Neural progenitor cell (in vitro differentiated cells): Measurements from ENCODE around the gene LTBP1. TPM values are rescaled to one million over a fixed set of nuclear protein-coding genes. Genes with fewer than 3 reads are reported as not detected.
A peak's percentile ranks its signal among the peaks of the same experiment; 100 is the strongest.

Experiments
- DNase-seq: peaks from one replicate; pipeline ENCODE4 v3.0.0-alpha.2; 2016; ENCODE audit warnings: low spot score
- H2AFZ ChIP-seq: fragments of 200-600 bp; sonication (generic); replicated peaks from 2 replicates; pipeline ENCODE4 v1.6.1; 2016; ENCODE audit warnings: antibody characterized with exemption
- H3F3A ChIP-seq: fragments of 200-600 bp; sonication (generic); 2 replicates; pipeline ENCODE4 v1.6.1; 2016; ENCODE audit warnings: antibody characterized with exemption, low read depth
- H3K27ac ChIP-seq: fragments of 200-600 bp; sonication (generic); 2 replicates; pipeline ENCODE4 v1.5.1; 2016; ENCODE audit warnings: mild to moderate bottlenecking
- H3K27me3 ChIP-seq: fragments of 200-600 bp; sonication (generic); 2 replicates; pipeline ENCODE4 v1.6.1; 2016; ENCODE audit warnings: mild to moderate bottlenecking, moderate library complexity
- H3K36me3 ChIP-seq: fragments of 200-600 bp; sonication (generic); 2 replicates; pipeline ENCODE4 v1.5.1; 2016
- H3K4me1 ChIP-seq: fragments of 200-600 bp; sonication (generic); 2 replicates; pipeline ENCODE4 v1.6.1; 2016; ENCODE audit warnings: mixed run types
- H3K4me2 ChIP-seq: fragments of 200-600 bp; sonication (generic); 2 replicates; pipeline ENCODE4 v1.6.1; 2016
- H3K4me3 ChIP-seq: fragments of 200-600 bp; sonication (generic); 2 replicates; pipeline ENCODE4 v1.5.1; 2016
- H3K79me2 ChIP-seq: fragments of 200-600 bp; sonication (generic); 2 replicates; pipeline ENCODE4 v1.6.1; 2016; ENCODE audit warnings: low read depth
- H3K9ac ChIP-seq: fragments of 200-600 bp; sonication (generic); 2 replicates; pipeline ENCODE4 v1.6.1; 2016
- H3K9me3 ChIP-seq: fragments of 200-600 bp; sonication (generic); 2 replicates; pipeline ENCODE4 v1.5.1; 2016; ENCODE audit warnings: low read depth
- H4K20me1 ChIP-seq: fragments of 200-600 bp; sonication (generic); 2 replicates; pipeline ENCODE4 v1.6.1; 2016; ENCODE audit warnings: low read depth
- H3K27ac Mint-ChIP-seq: 3 replicates; pipeline ENCODE4 v1.8.0; 2021; ENCODE audit warnings: mixed read lengths
- H3K27me3 Mint-ChIP-seq: 2 replicates; pipeline ENCODE4 v1.8.0; 2022; ENCODE audit warnings: low read depth, mild to moderate bottlenecking, inconsistent platforms, moderate library complexity, mixed read lengths; ENCODE audit not compliant: insufficient read depth
- H3K36me3 Mint-ChIP-seq: 3 replicates; pipeline ENCODE4 v1.8.0; 2021; ENCODE audit warnings: mixed read lengths
- H3K4me1 Mint-ChIP-seq: 3 replicates; pipeline ENCODE4 v1.8.0; 2021; ENCODE audit warnings: mixed read lengths
- H3K4me3 Mint-ChIP-seq: 3 replicates; pipeline ENCODE4 v1.8.0; 2021; ENCODE audit warnings: mild to moderate bottlenecking, moderate library complexity, mixed read lengths
- H3K9me3 Mint-ChIP-seq: 3 replicates; pipeline ENCODE4 v1.8.0; 2020; ENCODE audit warnings: mixed read lengths
- CTCF ChIP-seq: fragments of 200-600 bp; sonication (generic); IDR thresholded peaks from 2 replicates; pipeline ENCODE4 v1.5.1; 2017; ENCODE audit warnings: antibody characterized with exemption, mild to moderate bottlenecking
- EZH2 ChIP-seq: fragments of 200-600 bp; sonication (generic); IDR thresholded peaks from 2 replicates; pipeline ENCODE4 v1.6.1; 2017; ENCODE audit warnings: antibody characterized with exemption, mild to moderate bottlenecking, moderate library complexity
- EZH2phosphoT487 ChIP-seq: fragments of 200-600 bp; sonication (generic); IDR thresholded peaks from 2 replicates; pipeline ENCODE4 v1.6.1; 2017; ENCODE audit warnings: antibody characterized with exemption
- total RNA-seq: library from RNA; depleted of rRNA; stranded (reverse); fragments of >200 nt; gene quantifications from 2 replicates; pipeline ENCODE4 v1.2.3, GENCODE V29; 2015; ENCODE audit warnings: low replicate concordance

LTBP1 gene
- total RNA-seq, 1 donor from 2014 or later: 50.5 TPM

DNA sequence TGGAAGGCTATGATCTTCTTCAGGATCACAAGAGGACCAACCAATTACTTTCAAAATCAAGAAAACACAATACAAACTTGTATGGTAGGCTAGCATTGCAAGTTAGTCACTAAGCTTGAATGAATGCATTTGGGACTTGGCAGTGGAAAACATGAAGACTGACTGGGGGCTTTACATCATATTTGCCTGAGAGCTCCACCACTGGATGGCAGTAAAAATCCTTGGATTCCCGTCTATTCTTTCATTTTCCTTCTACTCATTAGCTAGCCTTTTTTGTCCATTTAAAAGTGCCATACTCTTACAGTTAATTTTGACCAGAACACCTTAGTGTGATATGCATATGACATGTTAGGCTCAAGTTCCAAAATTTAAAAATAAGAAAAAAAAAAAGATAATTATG, 466.2 kb downstream of the LTBP1 start:
- DNase-seq: peak; percentile 33
- Histone ChIP-seq H4K20me1 (no peaks in the 10 kb centered on the region), H3K27me3 (no peaks in the 10 kb centered on the region), H2AFZ (no peak overlapping the region), H3K79me2 (no peaks in the 10 kb centered on the region), H3K4me1 (no peaks in the 10 kb centered on the region), H3K4me2 (no peak overlapping the region), H3K9me3 (peaks cover 9% of the 10 kb centered on the region), H3K27ac (no peak overlapping the region), H3K36me3 (no peaks in the 10 kb centered on the region), H3F3A (no peaks in the 10 kb centered on the region), H3K4me3 (no peak overlapping the region), H3K9ac (no peak overlapping the region)
- H3K27me3 Mint-ChIP-seq: peaks cover 4% of the 10 kb centered on the region
- no peak overlapping the region for H3K27ac Mint-ChIP-seq
- peaks cover 5% of the 10 kb centered on the region for H3K9me3 Mint-ChIP-seq
- no peak for TF ChIP-seq EZH2phosphoT487
- TF ChIP-seq CTCF: peak; percentile 51
- H3K36me3 Mint-ChIP-seq: no peaks in the 10 kb centered on the region
- no peak overlapping the region for H3K4me3 Mint-ChIP-seq
- H3K4me1 Mint-ChIP-seq: no peaks in the 10 kb centered on the region

GRCh38 chr2:33419581-33420200, 472.9 kb downstream of the LTBP1 start:
- no peak overlapping the region for H3K27ac Mint-ChIP-seq
- no peaks in the 10 kb centered on the region for H3K9me3 Mint-ChIP-seq
- Histone ChIP-seq H2AFZ (peak overlapping the region; percentile 1), H3F3A (no peaks in the 10 kb centered on the region), H3K4me1 (no peaks in the 10 kb centered on the region), H3K9me3 (no peaks in the 10 kb centered on the region), H3K79me2 (no peaks in the 10 kb centered on the region), H3K27ac (no peak overlapping the region), H4K20me1 (no peaks in the 10 kb centered on the region), H3K36me3 (no peaks in the 10 kb centered on the region), H3K4me2 (no peak overlapping the region), H3K27me3 (no peaks in the 10 kb centered on the region), H3K4me3 (no peak overlapping the region), H3K9ac (no peak overlapping the region)
- DNase-seq: no peak
- H3K4me3 Mint-ChIP-seq: no peak overlapping the region
- no peaks in the 10 kb centered on the region for H3K36me3 Mint-ChIP-seq
- TF ChIP-seq EZH2phosphoT487: no peak
- no peak for TF ChIP-seq EZH2
- no peak for TF ChIP-seq CTCF
- peaks cover 4% of the 10 kb centered on the region for H3K27me3 Mint-ChIP-seq
- H3K4me1 Mint-ChIP-seq: peaks cover 3% of the 10 kb centered on the region

DNA sequence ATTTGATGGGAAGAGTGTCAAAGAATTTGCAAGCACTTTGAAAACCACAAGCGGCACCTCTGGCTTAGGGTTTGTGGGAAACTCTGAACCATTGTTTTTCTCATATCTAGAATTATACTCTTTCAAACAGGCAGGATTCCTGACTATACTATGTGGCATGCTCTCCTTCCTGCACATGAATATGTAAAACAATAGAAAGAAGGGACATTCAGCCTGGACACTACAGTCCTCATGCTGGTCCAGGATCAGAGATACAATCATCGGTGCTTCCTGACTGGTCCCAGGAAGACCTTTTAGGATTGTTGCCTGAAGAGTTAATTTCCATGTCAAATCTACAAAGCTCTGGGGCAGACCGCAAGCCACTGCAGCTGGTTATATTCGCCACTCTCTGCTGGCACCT, 474.0 kb downstream of the LTBP1 start:
- H3K4me1 Mint-ChIP-seq: peaks cover 3% of the 10 kb centered on the region
- Histone ChIP-seq H3K79me2 (no peaks in the 10 kb centered on the region), H3F3A (no peaks in the 10 kb centered on the region), H3K27me3 (no peaks in the 10 kb centered on the region), H3K4me2 (no peak overlapping the region), H2AFZ (no peak overlapping the region), H3K27ac (no peak overlapping the region), H3K4me3 (no peak overlapping the region), H4K20me1 (no peaks in the 10 kb centered on the region), H3K36me3 (no peaks in the 10 kb centered on the region), H3K9me3 (no peaks in the 10 kb centered on the region), H3K4me1 (no peaks in the 10 kb centered on the region), H3K9ac (no peak overlapping the region)
- H3K36me3 Mint-ChIP-seq: no peaks in the 10 kb centered on the region
- no peak for TF ChIP-seq EZH2
- no peak overlapping the region for H3K4me3 Mint-ChIP-seq
- H3K27ac Mint-ChIP-seq: no peak overlapping the region
- peaks cover 6% of the 10 kb centered on the region for H3K27me3 Mint-ChIP-seq
- H3K9me3 Mint-ChIP-seq: no peaks in the 10 kb centered on the region
- no peak for DNase-seq

DNA sequence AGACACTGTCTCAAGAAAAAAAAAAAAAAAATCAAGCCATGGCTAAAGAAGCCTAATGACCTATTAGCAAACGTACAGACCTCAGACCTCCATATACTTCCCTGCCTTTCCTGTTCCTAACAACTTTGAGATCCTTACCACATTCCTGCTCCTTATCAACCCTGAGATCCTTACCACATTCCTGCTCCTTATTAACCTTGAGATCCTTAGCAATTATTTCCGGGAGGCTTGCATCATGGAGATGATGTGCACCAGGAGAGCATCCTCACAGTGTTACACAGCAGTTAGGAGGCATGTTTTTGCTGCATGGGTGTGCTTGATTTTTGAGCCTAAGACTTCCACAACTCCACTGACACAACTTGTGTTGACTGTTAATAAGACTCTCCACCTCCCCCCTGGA, 475.1 kb downstream of the LTBP1 start:
- H3K9me3 Mint-ChIP-seq: no peaks in the 10 kb centered on the region

More for the DNA sequence above, 475.1 kb downstream of the LTBP1 start:
- no peak overlapping the region for H3K27ac ChIP-seq
- H3K4me1 ChIP-seq: no peaks in the 10 kb centered on the region
- H3K27ac Mint-ChIP-seq: no peak overlapping the region
- DNase-seq: no peak
- no peaks in the 10 kb centered on the region for H4K20me1 ChIP-seq
- no peaks in the 10 kb centered on the region for H3K9me3 ChIP-seq
- TF ChIP-seq EZH2 (no peak), CTCF (no peak), EZH2phosphoT487 (no peak)
- no peak overlapping the region for H3K4me3 Mint-ChIP-seq
- peaks cover 3% of the 10 kb centered on the region for H3K4me1 Mint-ChIP-seq
- no peak overlapping the region for H2AFZ ChIP-seq
- H3F3A ChIP-seq: no peaks in the 10 kb centered on the region
- H3K27me3 Mint-ChIP-seq: peaks cover 6% of the 10 kb centered on the region
- no peak overlapping the region for H3K4me3 ChIP-seq
- no peak overlapping the region for H3K4me2 ChIP-seq
- no peak overlapping the region for H3K9ac ChIP-seq
- H3K36me3 Mint-ChIP-seq: no peaks in the 10 kb centered on the region
- no peaks in the 10 kb centered on the region for H3K36me3 ChIP-seq
- no peaks in the 10 kb centered on the region for H3K27me3 ChIP-seq
- H3K79me2 ChIP-seq: no peaks in the 10 kb centered on the region
